ENCODE results near the gene GALNT2. TPM values are rescaled to one million over a fixed set of nuclear protein-coding genes. Genes with fewer than 3 reads are reported as not detected.

The GALNT2 gene
- total and polyA plus RNA-seq, 8 donors = 18.3 to 118 (median 57.3) TPM

- Histone ChIP-seq H3K4me3 (no peak overlapping the region), H3K27me3 (no peaks in the 10 kb centered on the region), H3K4me1 (peaks cover 0 to 24% (median 8%) of the 10 kb centered on the region in 3 donors), H3K36me3 (peaks cover 0 to 32% (median 27%) of the 10 kb centered on the region in 3 donors), H3K9me3 (no peaks in the 10 kb centered on the region), H3K27ac (peak overlapping the region in 1 of 4 donors; percentile 66)
- DNase-seq = peak in 1 of 6 donors; percentile 28
- intact Hi-C loops (cut with DNase I) = no loop called here
- ATAC-seq = no peak
- no peak for FAIRE-seq
- 10 to 17% methylated on average over 2 of the region's 2 CpGs for WGBS, 2 donors
- TF ChIP-seq CTCF (IDR thresholded peaks at IDR 0.05) = no peak
These were observed 199.4 kb downstream of the GALNT2 start for GRCh38 chr1:230266456-230266855.

GRCh38 chr1:230267338-230268065 lies 200.5 kb downstream of the GALNT2 start:
- H3K36me3 ChIP-seq = peaks cover 0 to 32% (median 27%) of the 10 kb centered on the region in 3 donors
- ATAC-seq (peak; percentile 16 to 40 (median 36)), DNase-seq (peak in 1 of 6 donors; percentile 60), FAIRE-seq (no peak)
- TF ChIP-seq CTCF (IDR thresholded peaks at IDR 0.05) = no peak
- peaks cover 0 to 22% (median 8%) of the 10 kb centered on the region in 3 donors for H3K4me1 ChIP-seq
- intact Hi-C loops (cut with DNase I) = no loop called here
- H3K27me3 ChIP-seq = no peaks in the 10 kb centered on the region
- H3K27ac ChIP-seq = peak overlapping the region; percentile 34 to 66 (median 46)
- no peak overlapping the region for H3K4me3 ChIP-seq
- WGBS, 2 donors = 46 to 61% methylated on average over 17 of the region's 17 CpGs
- no peaks in the 10 kb centered on the region for H3K9me3 ChIP-seq

GRCh38 chr1:230268371-230269170 lies 201.5 kb downstream of the GALNT2 start:
- intact Hi-C loops (cut with DNase I) = no loop called here
- Histone ChIP-seq H3K9me3 (no peaks in the 10 kb centered on the region), H3K4me1 (peaks cover 0 to 22% (median 8%) of the 10 kb centered on the region in 3 donors), H3K27me3 (no peaks in the 10 kb centered on the region), H3K27ac (peak overlapping the region; percentile 9 to 66 (median 48)), H3K4me3 (no peak overlapping the region), H3K36me3 (peaks cover 0 to 22% (median 18%) of the 10 kb centered on the region in 3 donors)
- FAIRE-seq = no peak
- WGBS, 2 donors = 65 to 70% methylated on average over 19 of the region's 19 CpGs
- DNase-seq = peak in 3 of 6 donors; percentile 47 to 60 (median 50)
- ATAC-seq = peak; percentile 66 to 84 (median 81)
- TF ChIP-seq CTCF (IDR thresholded peaks at IDR 0.05) = peak in 1 of 4 donors; percentile 32

GRCh38 chr1:230270185-230270558 lies 203.1 kb downstream of the GALNT2 start:
- H3K4me3 ChIP-seq = no peak overlapping the region
- intact Hi-C loops (cut with DNase I) = no loop called here
- 85 to 92% methylated on average over 1 of the region's 1 CpG for WGBS, 2 donors
- no peak for TF ChIP-seq CTCF (IDR thresholded peaks at IDR 0.05)
- no peaks in the 10 kb centered on the region for H3K27me3 ChIP-seq
- peak overlapping the region in 3 of 4 donors; percentile 19 to 54 (median 34) for H3K27ac ChIP-seq
- peaks cover 0 to 18% (median 4%) of the 10 kb centered on the region in 3 donors for H3K36me3 ChIP-seq
- H3K4me1 ChIP-seq = peaks cover 0 to 22% (median 8%) of the 10 kb centered on the region in 3 donors
- FAIRE-seq (no peak), DNase-seq (no peak), ATAC-seq (no peak)
- no peaks in the 10 kb centered on the region for H3K9me3 ChIP-seq

Data from pancreas (tissue), 10 donors.